GM21825 (cell line): ENCODE measurements around the gene TRIM2.

Source experiments
- ATAC-seq: cut with Tn5 transposase; IDR thresholded peaks from one replicate; pipeline ENCODE4 v1.9.1; 2021; ENCODE audit warnings: mild to moderate bottlenecking, moderate library complexity; ENCODE audit not compliant: unreplicated experiment

TRIM2 gene

DNA sequence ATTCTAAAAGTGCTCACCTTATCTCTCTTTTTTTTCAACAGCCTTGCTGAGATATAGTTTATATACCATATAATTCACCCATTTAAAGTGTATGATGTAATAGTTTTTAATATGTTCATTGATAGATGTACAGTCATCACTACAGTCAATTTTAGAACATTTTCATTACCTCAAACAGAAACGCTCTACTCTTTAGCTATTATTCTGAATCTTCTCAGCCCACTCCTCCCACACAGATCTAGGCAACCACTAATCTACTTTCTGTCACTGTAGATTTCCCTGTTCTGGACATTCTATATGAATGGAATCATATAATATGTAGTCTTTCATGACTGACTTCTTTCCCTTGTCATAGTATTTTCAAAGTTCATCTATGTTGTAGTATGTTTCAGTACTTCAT, 162.8 kb downstream of the TRIM2 start:
- no peak for ATAC-seq

DNA sequence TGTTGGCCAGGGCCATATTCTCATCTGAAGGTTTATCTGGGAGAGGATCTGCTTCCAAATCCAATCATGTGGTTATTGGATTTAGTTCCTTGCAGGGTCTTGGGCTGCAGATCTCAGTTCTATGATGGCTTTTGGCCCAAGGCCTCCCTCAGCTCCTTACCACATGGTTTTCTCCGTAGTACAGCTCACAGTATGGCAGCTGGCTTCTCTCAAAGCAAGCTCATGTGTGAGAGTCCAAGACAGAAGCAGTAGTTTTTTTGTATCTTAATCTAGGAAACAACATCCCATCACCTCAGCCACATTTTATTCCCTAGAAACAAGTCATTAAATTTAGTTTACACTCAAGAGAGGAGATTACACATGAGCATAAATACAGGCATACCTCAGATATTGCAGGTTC, 164.8 kb downstream of the TRIM2 start:
- no peak for ATAC-seq

DNA sequence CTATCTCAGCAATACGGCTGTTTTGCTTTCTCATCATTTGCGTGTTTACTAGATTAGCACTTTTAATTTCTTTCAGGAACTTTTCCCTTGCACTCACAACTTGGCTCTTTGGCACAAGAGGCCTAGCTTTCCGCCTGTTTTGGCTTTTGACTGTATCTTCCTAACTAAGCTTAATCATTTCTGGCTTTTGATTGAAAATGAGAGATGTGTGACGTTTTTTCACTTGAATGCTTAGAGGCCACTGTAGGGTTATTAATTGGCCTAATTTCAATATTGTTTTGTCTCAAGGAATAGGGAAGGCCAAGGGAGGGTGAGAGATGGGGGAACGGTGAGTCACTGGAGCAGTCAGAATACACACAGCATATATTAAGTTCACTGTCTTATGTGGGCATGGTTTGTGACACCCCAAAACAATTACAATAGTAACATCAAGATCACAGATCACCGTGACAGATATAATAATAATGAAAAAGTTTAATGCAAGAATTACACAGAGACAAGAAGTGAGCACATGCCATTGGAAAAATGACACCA, 167.5 kb downstream of the TRIM2 start:
- no peak for ATAC-seq

DNA sequence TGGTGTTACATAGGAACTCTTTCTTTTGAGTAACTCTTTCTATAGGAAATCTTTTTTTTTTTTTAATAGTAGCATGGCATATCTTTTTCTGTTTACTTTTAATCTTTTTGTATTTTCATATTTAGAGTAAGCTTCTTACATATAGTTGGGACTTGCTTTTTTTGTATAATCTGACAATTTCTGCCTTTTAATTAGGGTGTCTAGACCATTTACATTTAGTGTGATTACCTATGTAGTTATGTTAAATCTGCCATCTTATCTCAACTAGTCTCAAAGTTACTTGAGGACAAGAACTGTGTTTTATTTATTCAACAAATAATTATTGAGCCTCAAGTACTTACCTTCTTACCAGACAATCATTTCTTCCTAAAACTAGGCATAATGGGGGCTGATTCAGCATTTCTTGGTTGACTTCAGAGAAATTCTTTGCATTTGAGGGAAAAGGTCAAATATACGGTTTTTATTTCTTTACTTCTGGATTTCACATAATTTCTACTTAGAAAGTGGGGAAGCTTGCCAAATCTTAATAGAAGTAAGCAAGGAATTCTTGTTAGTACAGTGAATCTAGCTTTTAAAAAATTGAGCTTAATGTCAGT, 168.8 kb downstream of the TRIM2 start:
- no peak for ATAC-seq

DNA sequence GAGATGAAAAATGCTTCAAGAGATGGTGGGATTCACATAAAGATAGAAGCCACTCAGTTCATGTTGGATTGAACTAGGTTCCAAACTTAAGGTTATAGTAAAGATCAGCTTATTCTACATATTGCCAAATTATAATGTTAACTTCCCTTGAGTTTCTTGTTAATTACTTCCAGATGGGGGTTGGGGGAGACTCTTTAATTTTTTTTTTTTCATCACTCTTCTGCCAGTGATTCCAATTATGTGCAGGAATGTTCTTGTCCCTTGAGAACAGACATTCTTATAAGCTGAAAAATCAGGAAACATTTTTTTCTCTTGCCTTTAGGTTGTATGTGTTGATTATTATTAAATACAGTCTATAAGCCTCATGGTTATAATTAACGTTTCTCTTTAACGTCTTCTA, 170.2 kb downstream of the TRIM2 start:
- no peak for ATAC-seq

DNA sequence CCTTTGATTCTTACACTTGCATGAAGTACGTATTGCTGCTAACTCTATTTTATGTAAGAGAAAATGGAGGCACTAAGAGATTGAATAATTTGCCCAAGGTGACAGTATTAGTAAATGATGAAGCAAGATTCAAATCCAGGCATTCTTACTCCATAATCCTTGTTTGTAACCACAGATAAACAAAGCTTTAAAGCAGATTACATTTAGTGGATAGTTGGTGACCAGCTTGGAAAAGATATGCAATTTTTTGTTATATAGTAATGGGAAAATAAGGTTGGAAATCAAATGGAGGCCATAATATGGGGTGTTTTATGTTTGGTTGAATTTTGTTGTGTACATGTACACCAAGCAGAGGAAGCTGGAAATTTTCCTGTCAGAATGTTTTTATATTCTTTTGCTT, 171.1 kb downstream of the TRIM2 start:
- ATAC-seq: no peak

DNA sequence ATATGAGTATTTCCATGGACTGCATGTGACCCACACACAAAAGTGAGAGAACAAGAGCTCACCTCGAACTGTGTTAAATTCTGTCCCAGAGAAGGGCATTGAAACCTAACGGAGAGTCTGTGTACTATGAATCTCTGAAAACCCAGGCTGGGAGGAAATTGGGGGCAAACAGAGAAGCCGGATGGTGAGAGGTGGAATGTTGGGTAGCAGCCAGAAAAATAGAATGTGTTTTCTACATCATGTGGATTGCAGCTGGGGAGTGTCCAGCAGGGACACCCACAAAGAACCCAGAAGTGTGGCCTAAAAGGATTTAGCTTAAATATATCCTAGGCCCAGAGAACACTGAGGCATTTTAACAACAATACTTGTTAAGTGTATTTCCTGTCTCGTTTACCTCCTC, 178.9 kb downstream of the TRIM2 start:
- no peak for ATAC-seq

DNA sequence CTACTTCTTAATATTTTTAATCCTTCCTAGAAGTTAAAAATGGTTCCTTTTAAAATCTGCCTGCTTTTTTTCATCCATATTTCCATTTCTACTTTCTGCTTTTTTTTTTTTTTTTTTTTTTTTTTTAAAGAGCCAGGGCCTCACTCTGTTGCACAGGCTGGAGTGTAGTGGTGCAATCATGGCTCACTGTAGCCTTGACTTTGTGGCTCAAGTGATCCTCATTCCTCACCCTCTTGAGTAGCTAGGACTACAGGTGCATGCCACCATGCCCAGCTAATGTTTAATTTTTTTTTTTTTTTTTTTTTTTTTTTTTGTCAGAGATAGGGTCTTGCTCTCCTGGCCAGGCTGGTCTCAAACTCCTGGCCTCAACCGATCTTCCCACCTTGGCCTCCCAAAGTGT, 179.9 kb downstream of the TRIM2 start:
- ATAC-seq: no peak

DNA sequence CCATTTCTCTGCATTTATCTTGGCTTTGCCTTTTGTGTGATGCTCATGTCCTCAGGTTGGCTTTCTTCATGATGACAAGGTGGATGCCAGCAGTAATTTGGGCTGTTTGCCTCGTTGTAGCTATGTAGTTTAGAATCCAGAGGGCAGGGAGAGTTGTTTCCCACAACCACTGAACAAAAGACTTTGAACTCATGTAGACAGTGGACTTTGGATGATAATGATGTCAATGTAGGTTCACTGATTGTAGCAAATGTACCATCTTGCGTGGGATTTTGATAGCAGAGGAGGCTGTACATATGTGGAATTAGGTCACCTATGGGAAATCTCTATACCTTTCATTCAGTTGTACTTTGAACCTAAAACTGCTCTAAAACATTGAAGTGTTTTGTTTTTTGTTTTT, 181.5 kb downstream of the TRIM2 start:
- ATAC-seq: no peak

DNA sequence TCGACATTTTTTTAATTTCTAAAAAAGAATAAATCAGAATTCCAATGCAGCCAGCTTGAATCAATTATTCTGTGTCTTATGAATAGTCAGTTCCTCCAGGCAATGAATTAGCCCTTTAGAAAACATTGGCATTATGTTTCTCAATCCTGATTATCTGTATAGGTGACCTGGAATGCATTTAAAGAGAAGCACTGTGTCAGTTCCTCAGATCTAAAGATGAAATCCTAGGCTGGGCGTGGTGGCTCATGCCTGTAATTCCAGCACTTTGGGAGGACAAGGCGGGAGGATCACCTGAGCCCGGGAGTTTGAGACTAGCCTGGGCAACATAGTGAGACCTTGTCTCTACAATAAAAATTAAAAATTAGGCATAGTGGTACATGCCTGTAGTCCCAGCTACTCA, 183.7 kb downstream of the TRIM2 start:
- no peak for ATAC-seq
